ENCODE data around the gene C19orf47.
A peak's percentile ranks its signal among the peaks of the same experiment; 100 is the strongest.

The C19orf47 gene

GRCh38 chr19:40348125-40348913 lies at the start of gene C19orf47, which contains the start of gene PLD3:
C19orf47 (minus strand) TSS chr19:40348397; CDS start chr19:40341857, 6,540 bp downstream.
PLD3 (plus strand) TSS chr19:40348695; CDS start chr19:40366484, 17,789 bp downstream.
- peak; percentile 98 for DNase-seq

GRCh38 chr19:40397568-40397906 lies 49.3 kb upstream of the C19orf47 start:
- DNase-seq, result no peak

DNA sequence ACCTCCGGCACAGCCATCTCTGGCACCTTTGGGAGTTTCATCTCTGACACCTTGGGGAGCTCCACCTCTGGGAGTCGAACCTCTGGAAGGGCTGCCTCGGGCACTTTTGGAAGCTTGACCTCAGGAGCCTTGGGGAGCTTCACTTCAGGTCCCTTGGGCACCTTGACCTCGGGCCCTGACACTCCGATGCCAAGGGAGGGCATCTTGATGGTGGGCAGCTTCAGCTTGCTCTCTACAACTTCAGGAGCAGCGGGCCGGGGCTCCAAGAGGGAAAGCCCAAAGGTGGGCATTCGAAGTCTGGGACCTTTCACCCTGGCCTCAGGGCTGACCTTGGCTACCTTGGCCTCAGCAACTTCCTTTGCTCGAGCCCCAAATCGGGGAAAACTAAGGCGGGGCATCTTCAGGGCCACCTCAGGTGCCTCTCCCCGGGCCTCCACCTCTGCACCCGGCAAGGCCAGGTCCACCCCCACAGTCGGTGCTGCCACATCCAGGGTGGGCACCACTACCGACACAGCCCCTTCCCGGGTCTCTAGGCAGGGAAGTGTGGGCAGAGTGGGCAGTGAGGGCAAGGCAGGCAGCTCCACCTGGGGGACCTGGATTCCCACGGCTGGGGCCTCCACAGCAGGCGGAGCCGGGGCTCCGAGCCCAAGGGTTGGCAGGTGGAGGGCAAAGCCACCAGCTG lies 48.8 kb upstream of the C19orf47 start:
- DNase-seq, result no peak

DNA sequence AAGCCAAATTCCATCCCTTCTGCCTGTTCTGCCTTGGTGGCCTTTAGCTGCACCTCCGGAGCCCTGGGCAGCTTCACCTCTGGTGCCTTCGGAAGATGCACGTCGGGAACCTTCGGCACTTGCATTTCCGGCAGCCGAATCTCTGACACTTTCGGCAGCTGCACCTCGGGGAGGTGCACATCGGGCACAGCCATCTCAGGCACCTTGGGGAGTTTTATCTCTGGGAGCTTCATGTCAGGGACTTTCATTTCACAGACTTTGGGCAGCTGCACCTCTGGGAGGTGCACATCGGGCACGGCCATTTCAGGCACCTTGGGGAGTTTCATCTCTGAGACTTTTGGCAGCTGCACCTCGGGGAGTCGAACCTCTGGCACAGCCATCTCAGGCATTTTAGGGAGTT lies 47.8 kb upstream of the C19orf47 start:
- DNase-seq, result no peak

DNA sequence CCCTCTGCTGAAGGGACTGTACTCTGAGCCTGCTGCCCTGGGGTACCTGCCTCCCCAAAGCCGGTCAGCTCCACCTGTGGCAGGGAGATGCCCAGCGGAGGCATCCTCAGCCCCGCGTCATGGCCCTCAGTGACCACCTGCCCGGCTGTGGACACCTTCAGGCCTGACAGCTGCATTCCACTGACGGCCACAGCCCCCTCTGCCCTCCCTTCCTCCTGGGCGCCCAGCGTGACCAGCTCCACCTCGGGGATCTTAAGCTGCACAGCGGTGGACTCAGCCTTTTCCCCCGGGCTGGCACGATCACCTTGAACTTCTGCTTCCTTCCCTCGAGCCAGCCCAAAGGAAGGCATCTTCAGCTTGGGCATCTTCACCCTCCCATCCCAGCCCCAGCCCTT lies 46.6 kb upstream of the C19orf47 start:
- no peak for DNase-seq

DNA sequence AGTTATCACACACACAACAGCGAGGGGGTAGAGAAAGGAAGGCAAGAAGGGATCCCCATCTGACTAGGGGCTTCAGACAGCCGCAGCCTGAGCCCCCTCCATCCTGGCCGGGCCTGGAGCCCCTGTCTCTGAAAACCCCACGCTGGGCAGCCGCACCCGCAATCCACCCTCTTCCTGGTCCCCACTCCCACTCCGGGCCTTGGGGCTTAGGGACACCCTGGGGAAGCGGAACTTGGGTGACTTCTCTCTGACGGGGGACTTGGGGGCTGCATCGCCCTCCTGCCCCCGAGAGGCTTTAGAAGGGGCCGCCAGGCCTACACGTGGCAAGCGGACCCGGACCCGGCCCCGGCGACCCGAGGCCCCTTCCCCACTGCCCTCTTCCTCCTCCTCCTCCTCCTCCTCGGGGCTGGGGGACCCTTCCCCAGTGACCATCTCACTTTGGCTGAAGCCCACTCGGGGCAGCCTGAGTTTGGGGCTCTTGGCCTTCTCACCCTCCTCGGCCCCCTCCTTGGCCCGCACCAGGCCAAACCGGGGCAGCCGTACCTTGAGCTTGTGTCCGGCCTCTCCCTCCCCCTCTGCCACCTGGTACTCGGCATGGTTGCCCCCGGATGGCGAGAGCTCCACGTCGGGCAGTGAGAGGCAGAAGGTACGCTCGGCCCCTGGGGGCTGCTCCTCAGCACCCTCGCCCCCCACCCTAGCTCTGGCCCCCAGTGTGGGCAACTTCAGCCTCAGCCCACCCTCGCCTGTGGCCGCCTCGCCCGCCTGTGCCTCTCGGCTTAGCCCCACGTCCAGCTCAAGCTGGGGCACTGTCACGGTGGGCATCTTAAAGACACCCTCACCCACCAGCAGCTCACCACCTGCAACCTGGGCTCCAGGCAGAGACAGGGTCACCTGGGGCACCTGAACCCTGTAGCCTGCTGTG lies 46.0 kb upstream of the C19orf47 start:
- no peak for DNase-seq

DNA sequence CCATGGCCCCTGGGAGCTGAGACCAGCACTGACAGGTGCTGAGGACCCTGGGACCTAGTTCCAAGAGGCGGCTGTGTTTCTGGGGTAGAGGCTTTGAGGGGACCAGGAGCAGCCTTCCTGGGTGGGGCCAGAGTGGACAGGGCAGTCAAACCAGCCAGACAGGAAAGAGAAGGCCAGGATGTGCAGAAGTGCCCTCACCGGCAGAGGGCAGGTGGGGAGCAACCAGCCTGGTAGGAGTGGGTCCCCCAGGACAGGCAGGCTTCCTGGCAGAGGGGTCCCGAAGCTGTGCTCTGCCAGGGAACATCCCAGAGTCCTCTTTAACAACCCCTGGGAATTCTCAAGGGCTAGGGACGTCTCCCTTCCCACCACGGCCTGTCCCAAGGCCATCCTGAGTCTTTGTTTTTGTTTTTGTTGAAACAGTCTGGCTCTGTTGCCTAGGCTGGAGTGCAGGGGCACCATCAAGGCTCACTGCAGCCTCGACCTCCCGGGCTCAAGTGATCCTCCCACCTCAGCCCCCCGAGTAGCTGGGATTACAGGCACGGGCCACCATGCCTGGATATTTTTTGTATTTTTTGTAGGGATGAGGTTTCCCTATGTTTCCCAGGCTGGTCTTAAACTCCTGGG lies 44.8 kb upstream of the C19orf47 start:
- DNase-seq, result no peak

DNA sequence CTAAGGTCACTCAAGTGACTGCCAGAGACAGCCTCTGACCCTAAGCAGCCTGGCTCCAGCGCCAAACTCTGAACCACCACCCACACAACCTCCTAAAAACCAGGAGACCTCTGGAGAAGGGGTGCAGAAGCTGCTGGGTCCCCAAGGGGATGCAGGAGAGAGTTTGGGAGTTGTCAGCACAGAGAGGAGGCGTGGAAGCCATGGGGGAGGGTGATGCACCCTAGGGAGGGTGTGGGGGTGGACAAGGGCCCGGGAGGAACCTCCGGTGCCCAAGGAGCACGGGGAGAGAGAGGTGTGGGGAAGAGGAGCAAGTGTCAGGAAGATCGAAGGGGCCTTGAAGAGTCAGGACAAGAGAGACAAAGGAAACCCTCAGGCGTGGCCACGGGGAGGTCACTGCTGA lies 43.9 kb upstream of the C19orf47 start:
- DNase-seq, result no peak

- DNase-seq, result no peak
Measured at GRCh38 chr19:40390084-40390742, 42.0 kb upstream of the C19orf47 start, which contains the start of gene HIPK4. HIPK4 (minus strand) TSS chr19:40390181; CDS start chr19:40389902, 279 bp downstream.

- no peak for DNase-seq
Measured at GRCh38 chr19:40389404-40390083, 41.3 kb upstream of the C19orf47 start.

- DNase-seq, result no peak
Measured at GRCh38 chr19:40388481-40388880, 40.3 kb upstream of the C19orf47 start.

GRCh38 chr19:40387155-40387554 lies 39.0 kb upstream of the C19orf47 start:
- no peak for DNase-seq

- DNase-seq, result no peak
Measured at GRCh38 chr19:40383668-40384248, 35.6 kb upstream of the C19orf47 start.

DNA sequence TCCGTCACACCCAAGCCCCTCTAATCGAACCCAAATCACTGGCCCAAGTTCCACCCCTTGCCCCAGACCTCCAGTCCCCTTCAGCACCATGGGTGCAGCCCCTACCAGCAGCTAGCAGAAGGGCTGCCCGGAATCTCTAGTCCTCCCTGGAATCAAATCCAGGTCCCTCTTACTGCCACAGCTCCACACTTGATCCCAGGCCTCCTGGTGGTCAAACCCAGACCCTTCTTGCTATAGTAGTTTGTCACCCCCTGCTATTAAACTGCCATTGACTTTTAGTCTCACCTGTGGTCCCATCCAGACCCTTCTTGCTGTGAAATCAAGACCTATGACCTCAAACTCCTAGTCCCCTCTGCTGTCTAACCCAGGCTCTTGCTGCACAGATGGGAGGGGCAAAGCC lies 33.1 kb upstream of the C19orf47 start:
- DNase-seq, result no peak

- DNase-seq, result no peak
Measured at GRCh38 chr19:40380199-40381037, 32.2 kb upstream of the C19orf47 start.

DNA sequence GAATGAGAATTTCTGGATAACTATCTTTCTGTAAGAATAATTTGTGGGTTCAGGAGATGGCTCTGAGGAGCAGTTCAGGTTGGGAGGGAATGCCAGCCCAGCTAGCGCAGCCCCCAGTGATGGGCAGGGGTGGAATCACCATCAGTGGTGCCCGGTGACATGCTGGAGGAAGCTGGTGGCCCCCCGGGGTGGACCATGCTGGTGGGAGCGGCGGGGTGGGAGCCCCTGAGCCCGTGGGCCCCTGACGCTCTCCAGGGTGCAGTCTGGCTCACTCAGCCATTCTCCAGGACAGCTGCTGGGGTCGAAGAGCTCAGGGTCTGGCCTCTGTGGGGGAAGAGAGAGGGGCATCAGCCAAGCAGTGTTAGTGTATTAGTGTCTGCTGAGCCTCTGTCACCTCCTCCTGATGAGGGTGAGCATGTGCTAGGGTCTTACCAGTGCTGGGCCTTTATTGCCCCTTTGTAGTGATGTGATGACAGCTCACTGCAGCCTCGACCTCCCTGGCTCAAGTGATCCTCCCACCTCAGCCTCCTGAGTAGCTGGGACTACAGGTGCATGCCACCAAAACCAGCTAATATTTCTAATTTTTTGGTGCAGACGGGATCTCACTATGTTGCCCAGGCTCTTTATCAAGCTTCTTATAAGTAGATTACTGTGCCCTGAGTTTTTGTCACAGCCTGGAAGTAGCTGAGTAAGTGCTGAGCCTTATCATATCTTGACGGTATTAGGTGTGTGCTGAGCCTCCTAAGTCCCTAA lies 31.4 kb upstream of the C19orf47 start:
- no peak for DNase-seq

DNA sequence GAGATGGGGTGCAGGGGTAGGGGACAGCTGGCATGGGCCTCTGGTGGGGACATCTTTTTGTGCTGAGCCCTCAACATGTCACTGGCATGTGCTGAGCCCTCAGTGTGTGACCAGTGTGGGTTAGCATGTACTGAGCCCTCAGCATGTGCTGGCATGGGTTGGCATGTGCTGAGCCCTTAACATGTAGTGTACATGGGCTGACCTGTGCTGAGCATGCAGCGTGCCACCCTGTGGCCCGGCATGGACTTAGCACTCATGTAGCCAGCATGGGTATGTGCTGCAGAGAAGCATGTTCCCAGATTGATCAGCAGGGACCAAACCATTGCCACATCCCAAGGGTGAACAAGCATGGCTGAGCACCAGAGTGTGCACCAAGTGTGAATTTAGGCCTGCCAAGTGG lies 30.3 kb upstream of the C19orf47 start:
- no peak for DNase-seq

DNA sequence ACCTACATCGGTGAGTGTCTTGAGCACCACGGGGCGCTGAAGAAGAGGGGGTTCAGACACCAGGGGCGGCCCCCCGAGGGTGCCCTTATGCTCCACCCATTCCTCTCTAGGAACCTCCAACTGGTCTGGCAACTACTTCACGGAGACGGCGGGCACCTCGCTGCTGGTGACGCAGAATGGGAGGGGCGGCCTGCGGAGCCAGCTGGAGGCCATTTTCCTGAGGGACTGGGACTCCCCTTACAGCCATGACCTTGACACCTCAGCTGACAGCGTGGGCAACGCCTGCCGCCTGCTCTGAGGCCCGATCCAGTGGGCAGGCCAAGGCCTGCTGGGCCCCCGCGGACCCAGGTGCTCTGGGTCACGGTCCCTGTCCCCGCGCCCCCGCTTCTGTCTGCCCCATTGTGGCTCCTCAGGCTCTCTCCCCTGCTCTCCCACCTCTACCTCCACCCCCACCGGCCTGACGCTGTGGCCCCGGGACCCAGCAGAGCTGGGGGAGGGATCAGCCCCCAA lies 29.7 kb upstream of the C19orf47 start:
- no peak for DNase-seq

- no peak for DNase-seq
Measured at GRCh38 chr19:40376286-40376862, 28.2 kb upstream of the C19orf47 start.
